ENCODE data around the gene NLRP9. TPM values are rescaled to one million over a fixed set of nuclear protein-coding genes. Genes with fewer than 3 reads are reported as not detected.

NLRP9 gene
- total RNA-seq, 1 experiment from 2014 or later = not detected

DNA sequence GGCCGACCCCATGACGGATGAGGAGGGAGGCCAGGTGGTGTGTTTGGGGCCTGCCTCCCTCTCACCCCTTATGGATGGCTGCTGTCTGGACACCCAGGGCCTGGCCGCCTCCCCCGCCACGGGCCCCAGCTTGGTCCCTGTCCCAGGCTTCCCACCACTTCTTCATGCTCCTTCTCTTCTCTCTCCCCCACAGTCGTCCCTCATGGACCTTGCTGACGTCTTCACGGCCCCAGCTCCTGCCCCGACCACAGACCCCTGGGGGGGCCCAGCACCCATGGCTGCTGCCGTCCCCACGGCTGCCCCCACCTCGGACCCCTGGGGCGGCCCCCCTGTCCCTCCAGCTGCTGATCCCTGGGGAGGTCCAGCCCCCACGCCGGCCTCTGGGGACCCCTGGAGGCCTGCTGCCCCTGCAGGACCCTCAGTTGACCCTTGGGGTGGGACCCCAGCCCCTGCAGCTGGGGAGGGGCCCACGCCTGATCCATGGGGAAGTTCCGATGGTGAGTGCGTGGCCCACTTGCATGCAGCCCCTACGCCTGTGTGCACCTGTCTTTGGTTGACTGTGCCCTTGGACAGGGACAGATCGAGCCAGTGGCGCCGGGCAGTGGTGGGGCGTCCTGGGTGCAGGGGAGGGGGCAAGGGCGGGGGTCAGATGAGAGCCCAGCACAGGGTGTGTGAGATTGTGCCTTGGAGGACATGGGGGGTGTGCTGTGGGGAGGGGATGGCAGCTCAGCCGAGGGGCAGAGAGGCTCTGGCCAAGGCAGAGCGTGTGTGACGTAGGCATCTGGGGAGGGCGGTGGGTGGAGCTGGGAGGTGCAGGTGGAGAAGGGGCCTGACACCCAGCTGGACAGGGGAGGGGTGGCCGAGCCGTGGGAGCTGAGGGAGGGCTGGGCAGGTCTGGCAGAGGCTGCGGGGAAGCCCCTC is 46.4 kb downstream of the NLRP9 start (continued):
- TF ChIP-seq, protein P1, sequence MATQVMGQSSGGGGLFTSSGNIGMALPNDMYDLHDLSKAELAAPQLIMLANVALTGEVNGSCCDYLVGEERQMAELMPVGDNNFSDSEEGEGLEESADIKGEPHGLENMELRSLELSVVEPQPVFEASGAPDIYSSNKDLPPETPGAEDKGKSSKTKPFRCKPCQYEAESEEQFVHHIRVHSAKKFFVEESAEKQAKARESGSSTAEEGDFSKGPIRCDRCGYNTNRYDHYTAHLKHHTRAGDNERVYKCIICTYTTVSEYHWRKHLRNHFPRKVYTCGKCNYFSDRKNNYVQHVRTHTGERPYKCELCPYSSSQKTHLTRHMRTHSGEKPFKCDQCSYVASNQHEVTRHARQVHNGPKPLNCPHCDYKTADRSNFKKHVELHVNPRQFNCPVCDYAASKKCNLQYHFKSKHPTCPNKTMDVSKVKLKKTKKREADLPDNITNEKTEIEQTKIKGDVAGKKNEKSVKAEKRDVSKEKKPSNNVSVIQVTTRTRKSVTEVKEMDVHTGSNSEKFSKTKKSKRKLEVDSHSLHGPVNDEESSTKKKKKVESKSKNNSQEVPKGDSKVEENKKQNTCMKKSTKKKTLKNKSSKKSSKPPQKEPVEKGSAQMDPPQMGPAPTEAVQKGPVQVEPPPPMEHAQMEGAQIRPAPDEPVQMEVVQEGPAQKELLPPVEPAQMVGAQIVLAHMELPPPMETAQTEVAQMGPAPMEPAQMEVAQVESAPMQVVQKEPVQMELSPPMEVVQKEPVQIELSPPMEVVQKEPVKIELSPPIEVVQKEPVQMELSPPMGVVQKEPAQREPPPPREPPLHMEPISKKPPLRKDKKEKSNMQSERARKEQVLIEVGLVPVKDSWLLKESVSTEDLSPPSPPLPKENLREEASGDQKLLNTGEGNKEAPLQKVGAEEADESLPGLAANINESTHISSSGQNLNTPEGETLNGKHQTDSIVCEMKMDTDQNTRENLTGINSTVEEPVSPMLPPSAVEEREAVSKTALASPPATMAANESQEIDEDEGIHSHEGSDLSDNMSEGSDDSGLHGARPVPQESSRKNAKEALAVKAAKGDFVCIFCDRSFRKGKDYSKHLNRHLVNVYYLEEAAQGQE (IDR thresholded peaks at IDR 0.05; ENCODE audit: low read depth) = no peak
- TF ChIP-seq EGR1 (IDR thresholded peaks at IDR 0.05; ENCODE audit: low read depth) (no peak), CBX3 (IDR thresholded peaks at IDR 0.05; ENCODE audit: low read depth) (no peak), ZNF274 (IDR thresholded peaks at IDR 0.05; ENCODE audit: low read depth, low read length) (no peak), SRF (IDR thresholded peaks at IDR 0.05; ENCODE audit: low read depth) (no peak), SP1 (IDR thresholded peaks at IDR 0.05; ENCODE audit: low read depth) (no peak)

DNA sequence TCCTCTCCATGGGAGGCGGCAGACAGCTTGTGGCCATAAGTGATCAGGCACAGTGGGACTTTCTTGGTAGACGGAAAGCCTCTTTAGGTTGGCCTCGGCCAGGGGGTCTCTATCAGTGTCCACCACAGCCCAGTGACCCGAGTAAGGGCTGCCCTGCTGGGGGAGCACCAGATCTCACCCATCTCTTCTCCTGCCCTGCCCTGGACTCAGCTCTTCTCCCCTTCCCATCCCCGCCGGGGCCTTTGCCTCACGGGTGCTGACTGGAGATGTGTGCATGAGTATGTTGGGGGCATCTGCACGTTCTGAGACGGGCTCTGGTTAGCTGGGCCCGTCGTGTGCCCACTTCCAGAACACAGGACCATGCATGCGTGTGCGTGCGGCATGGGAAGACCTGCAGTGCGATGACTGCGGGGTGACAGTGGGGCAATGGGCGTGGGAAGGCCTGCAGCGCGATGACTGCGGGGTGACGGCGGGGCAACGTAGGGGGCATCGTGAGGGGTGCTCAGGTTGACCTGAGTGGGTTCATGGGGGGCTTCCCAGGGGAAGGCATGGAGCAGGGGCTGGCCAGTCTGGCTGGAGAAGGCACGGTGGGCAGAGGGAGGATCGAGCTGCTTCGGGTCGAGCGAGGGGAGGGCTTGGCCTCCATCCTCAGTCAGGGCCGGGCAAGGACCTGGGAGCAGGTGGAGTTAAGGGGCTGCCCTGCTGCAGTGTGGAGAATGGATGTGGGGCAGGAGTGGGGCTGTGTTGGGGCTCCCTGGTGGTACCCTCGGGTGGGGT is 47.2 kb downstream of the NLRP9 start:
- Histone ChIP-seq H3K4me2 (ENCODE audit: low read length) (no peak overlapping the region), H3K9me2 (ENCODE audit: insufficient read depth) (no peaks in the 10 kb centered on the region), H3K4me3 (replicated peaks in 1 of 2; ENCODE audit: low read depth in 1 of 2, low read length in 2 of 2) (no peak overlapping the region), H3K36me3 (ENCODE audit: control insufficient read depth in 1 of 2, insufficient read depth in 2 of 2, low read length in 2 of 2) (peaks cover 23 to 25% of the 10 kb centered on the region in 2 experiments; a peak in 3 of 4 replicates), H3K9me3 (ENCODE audit: control insufficient read depth in 1 of 2, insufficient read depth in 1 of 2, low read depth in 1 of 2, low read length in 2 of 2) (no peaks in the 10 kb centered on the region), H4K20me1 (ENCODE audit: insufficient read depth) (no peaks in the 10 kb centered on the region), H3K79me2 (ENCODE audit: insufficient read depth, low read length) (peaks cover 19% of the 10 kb centered on the region), H3K4me1 (ENCODE audit: control insufficient read depth in 1 of 2, insufficient read depth in 2 of 2, low read length in 2 of 2) (no peaks in the 10 kb centered on the region), H3K27ac (ENCODE audit: low read depth, low read length) (no peak overlapping the region), H2AFZ (ENCODE audit: low read depth, low read length, poor library complexity, severe bottlenecking) (no peak overlapping the region), H3K9ac (ENCODE audit: low read length) (no peak overlapping the region), H3K27me3 (ENCODE audit: insufficient read depth, low read length) (no peaks in the 10 kb centered on the region)
- ChIA-PET RAD21 (ENCODE audit: low non-redundant PET in 1 of 2, low total read pairs in 2 of 2, uncharacterized antibody in 2 of 2, unreplicated experiment in 2 of 2) (no interaction called here), POLR2A (no interaction called here), CTCF (no interaction called here)
- no TSS peak for BruUV-seq (replicated peaks)
- DNase-seq (ENCODE audit: low read depth, low spot score) (no peak), ATAC-seq (no peak)
- TF ChIP-seq ZNF274 (IDR thresholded peaks at IDR 0.05; ENCODE audit: low read depth, low read length) (no peak), POLR2AphosphoS5 (IDR thresholded peaks at IDR 0.05; ENCODE audit: low read depth, low read length) (no peak), EZH2 (IDR thresholded peaks at IDR 0.05) (no peak), YY1 (IDR thresholded peaks at IDR 0.05; ENCODE audit: extremely low read depth, insufficient replicate concordance, low read depth, low read length) (no peak), POLR2A (IDR thresholded peaks at IDR 0.05; ENCODE audit: borderline replicate concordance, extremely low read depth, insufficient read depth, insufficient read length) (no peak), TCF7L2 (IDR thresholded peaks at IDR 0.05; ENCODE audit: borderline replicate concordance, extremely low read depth, insufficient read depth, insufficient read length) (no peak), ZFX (IDR thresholded peaks at IDR 0.05) (no peak), RAD21 (IDR thresholded peaks at IDR 0.05; ENCODE audit: low read depth) (no peak), CBX3 (IDR thresholded peaks at IDR 0.05; ENCODE audit: low read depth) (no peak), JUND (IDR thresholded peaks at IDR 0.05) (no peak), SRF (IDR thresholded peaks at IDR 0.05; ENCODE audit: low read depth) (no peak)
- TF ChIP-seq, protein P2, sequence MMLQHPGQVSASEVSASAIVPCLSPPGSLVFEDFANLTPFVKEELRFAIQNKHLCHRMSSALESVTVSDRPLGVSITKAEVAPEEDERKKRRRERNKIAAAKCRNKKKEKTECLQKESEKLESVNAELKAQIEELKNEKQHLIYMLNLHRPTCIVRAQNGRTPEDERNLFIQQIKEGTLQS (IDR thresholded peaks at IDR 0.05) = no peak
- TF ChIP-seq, protein P3, sequence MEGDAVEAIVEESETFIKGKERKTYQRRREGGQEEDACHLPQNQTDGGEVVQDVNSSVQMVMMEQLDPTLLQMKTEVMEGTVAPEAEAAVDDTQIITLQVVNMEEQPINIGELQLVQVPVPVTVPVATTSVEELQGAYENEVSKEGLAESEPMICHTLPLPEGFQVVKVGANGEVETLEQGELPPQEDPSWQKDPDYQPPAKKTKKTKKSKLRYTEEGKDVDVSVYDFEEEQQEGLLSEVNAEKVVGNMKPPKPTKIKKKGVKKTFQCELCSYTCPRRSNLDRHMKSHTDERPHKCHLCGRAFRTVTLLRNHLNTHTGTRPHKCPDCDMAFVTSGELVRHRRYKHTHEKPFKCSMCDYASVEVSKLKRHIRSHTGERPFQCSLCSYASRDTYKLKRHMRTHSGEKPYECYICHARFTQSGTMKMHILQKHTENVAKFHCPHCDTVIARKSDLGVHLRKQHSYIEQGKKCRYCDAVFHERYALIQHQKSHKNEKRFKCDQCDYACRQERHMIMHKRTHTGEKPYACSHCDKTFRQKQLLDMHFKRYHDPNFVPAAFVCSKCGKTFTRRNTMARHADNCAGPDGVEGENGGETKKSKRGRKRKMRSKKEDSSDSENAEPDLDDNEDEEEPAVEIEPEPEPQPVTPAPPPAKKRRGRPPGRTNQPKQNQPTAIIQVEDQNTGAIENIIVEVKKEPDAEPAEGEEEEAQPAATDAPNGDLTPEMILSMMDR (IDR thresholded peaks at IDR 0.05 in 2 of 3, conservative IDR thresholded peaks at IDR 0.05 in 1 of 3; ENCODE audit: borderline replicate concordance in 1 of 3, insufficient read depth in 1 of 3, low read depth in 2 of 3, low read length in 2 of 3) = no peak
- TF ChIP-seq, protein P4, sequence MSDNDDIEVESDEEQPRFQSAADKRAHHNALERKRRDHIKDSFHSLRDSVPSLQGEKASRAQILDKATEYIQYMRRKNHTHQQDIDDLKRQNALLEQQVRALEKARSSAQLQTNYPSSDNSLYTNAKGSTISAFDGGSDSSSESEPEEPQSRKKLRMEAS (IDR thresholded peaks at IDR 0.05) = no peak
- intact Hi-C loops (cut with micrococcal nuclease) = no loop called here
